HG02610 (cell line): Measurements from ENCODE around the gene KIF21B.

ENCODE experiments used
- ATAC-seq: cut with Tn5 transposase; IDR thresholded peaks from one replicate; pipeline ENCODE4 v1.9.1; 2021; ENCODE audit warnings: mild to moderate bottlenecking, moderate library complexity; ENCODE audit not compliant: unreplicated experiment

KIF21B gene

DNA sequence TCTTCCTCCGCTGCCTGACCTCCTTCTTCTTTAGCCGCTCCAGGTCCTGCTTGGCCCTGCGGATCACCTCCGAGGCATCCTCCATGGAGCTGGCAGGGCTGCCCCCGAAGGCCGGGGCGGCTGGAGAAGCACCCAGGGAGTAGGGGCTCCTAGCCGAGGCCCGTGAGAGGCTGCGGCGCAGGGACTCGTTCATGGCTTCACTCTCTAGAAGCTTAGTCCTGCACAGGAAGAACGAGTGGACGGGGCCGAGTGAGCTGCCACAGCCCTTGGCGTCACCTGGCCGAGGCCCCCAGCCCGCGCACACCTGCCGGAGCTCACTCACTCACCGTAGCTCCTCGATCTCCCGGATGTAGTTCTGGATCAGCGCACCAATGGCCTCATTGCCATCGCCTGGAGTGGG is 23.1 kb downstream of the KIF21B start:
- no peak for ATAC-seq

GRCh38 chr1:200999667-201000066 is 23.8 kb downstream of the KIF21B start:
- no peak for ATAC-seq

- no peak for ATAC-seq
These were observed 25.2 kb downstream of the KIF21B start for GRCh38 chr1:200998323-200998722.

GRCh38 chr1:200992382-200993048 is 31.0 kb downstream of the KIF21B start:
- ATAC-seq: no peak

- ATAC-seq: no peak
These were observed 32.4 kb downstream of the KIF21B start for GRCh38 chr1:200991097-200991614.

GRCh38 chr1:200990114-200990513 is 33.4 kb downstream of the KIF21B start:
- no peak for ATAC-seq

GRCh38 chr1:200989337-200989736 is 34.2 kb downstream of the KIF21B start:
- ATAC-seq: no peak

- ATAC-seq: no peak
These were observed 34.8 kb downstream of the KIF21B start for GRCh38 chr1:200988693-200989092.

GRCh38 chr1:200985481-200985880 is 38.0 kb downstream of the KIF21B start:
- no peak for ATAC-seq

GRCh38 chr1:200983035-200983561 is 40.4 kb downstream of the KIF21B start:
- no peak for ATAC-seq

DNA sequence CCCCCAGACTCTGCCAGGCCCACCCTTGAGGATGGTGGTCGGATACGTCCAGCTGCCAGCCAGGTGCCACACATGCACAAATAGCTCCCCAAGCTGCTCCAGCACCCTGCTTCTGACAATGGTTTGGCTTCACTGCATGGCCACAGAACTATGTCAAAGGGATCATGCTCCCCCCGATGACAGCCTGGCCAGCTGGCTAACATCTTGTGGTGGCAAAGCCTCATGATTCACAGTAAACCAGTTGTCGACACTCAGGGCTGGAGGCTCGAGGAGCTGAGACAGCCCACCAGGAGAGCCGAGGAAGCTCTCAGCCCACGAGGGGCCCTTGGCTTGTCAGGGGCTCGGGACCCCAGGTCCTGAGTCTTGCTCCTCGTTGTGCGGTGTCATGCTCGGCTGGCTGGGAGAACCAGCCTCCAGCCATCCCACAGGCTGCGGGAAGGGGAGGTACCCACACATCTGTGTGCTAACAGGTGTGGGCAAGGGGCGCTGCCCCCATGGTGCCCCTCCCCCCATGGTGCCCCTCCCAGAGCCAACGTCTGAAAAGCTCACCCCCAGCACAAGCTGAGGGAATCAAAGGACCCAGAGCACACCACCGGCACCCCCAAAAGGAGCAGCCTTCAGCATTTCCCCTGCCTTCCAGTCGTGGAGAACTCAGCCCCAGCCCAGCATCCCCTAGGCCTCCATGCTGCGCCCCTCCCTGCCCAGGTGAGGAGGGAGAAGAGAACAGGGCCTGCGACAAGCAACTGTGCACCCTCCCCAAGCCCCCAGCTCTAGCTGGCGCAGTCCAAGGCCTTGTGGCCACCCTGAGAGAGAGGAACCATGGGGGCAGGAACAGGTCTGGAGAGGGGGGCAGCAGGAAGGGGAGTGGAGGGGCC is 41.2 kb downstream of the KIF21B start:
- no peak for ATAC-seq

GRCh38 chr1:200981278-200981677 is 42.2 kb downstream of the KIF21B start:
- no peak for ATAC-seq

DNA sequence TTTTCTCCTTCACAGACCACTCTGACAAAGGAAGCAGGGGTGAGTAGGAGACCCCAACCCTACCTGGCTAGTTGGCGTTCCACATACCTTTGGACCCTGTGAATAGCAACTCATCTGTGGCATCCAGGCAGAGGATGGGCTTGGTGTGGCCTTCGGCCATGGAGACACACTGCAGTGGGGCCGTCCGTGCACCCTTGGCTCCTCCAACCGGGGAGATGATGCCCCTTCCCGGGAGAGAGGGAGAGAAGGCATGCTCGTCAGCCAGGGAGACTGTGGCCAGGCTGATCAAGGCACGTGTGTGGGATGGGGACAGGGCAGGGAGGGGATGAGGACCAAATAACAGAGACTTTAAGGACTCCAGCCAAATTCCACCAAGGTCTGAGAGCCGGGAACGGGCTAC is 42.6 kb downstream of the KIF21B start:
- ATAC-seq: no peak

DNA sequence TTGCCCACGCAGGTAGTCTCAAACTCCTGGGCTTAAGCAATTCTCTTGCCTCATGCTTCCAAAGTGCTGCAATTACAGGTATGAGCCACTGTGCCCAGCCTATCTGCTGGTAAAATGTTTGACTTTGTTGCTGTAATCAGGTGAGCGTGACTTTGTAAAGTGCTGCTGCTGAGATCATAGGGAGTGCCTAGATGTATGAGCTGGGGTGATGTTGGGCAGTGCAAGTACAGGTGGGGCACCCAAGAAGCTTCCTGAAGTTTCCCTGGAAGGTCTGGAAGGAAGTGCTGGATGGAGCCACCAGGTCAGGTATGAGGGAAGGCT is 43.1 kb downstream of the KIF21B start:
- no peak for ATAC-seq

- no peak for ATAC-seq
These were observed 43.7 kb downstream of the KIF21B start for GRCh38 chr1:200979574-200980451.

- ATAC-seq: no peak
These were observed 46.3 kb downstream of the KIF21B start for GRCh38 chr1:200977071-200977754.

DNA sequence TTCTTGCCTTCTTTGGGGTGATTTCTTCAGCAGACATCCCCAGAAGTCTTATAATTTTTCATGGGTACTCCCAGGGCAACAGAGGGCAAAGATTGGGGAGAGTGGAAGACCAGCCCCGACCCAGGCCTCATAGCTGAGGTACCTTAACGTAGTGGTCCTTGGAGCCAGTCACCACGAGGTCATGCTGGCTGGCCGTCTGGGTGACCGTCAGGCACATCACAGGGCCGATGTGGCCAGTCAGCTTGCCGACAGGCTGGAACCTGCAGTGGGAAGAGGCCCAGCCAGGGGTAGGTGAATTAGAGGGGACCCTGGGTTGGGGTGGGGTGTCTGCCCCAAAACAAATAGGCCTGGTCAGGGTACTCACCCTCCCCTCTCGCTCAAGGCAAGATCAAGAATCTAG is 46.9 kb downstream of the KIF21B start:
- ATAC-seq: no peak

DNA sequence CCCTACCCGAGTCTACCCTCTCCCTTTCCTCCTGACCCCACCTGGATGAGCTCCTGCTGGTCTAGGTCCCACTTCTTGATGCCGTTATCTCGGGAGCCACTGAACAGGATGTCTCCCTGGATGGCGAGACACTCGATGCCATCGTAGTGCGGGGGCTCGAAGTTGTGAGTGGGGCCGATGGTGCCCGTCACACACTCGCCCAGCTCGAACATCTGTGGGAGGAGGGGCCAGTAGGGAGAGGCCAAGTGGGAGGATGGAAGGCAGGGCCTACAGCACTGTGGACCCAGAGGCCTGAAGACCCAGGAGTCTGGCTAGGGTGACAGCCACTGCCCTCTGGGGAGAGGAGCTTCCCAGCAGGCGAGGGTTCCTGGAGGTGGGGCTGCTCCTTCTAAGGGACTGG is 48.1 kb downstream of the KIF21B start:
- no peak for ATAC-seq

DNA sequence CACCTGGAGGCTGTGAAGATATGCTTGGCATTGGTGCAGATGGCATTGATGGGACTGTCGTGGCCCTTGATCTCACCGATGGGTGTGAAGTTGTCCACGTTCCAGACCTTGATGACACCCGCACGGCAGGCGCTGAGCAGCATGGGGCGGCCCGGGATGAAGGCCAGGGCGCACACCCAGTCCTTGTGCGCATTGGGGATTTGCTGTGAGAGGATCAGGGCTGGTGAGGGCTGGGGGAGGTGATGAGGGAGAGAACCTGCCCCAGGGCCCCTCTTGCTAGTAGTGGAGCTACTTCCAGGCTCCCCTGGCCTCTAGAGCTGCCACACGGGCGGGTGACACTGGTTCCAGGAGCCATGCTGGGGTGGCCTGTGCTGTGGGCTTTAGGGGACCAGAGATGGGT is 48.8 kb downstream of the KIF21B start:
- ATAC-seq: no peak

DNA sequence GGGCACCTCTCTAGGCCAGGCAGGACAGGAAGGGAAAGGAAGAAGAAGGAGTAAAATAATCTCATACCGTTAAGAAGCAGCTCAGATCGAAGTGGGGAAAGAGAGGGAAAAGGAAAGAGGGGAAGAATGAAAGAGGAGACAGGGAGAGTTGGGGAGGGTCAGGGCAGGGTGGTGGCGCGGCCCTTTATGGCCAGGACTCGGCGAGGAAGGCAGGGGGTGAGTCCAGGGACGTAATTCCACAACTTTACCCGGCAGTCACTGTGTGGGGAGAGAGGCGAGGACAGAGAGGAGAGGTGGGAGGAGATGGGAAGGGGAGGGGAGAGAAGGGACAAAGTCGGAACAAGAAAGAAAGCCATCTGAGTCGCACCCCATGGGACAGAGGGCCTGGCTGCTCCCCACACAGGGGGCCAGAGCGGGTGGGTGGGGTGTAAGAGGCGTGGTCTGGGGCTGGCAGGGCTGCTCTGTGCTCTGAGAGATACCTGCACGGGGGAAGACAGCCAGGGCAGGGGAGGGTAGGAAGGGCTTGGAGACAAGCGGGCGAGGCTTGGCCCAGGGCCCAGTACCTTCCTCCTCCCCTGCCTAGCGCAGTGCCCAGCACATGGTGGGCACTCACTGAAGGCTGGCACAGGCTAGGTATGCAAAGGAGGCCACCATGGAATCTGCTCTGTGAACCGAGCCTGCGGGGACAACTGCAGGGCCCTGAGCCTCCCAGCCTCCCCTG is 49.4 kb downstream of the KIF21B start:
- no peak for ATAC-seq
